Measurements from ENCODE around the gene MT2A. TPM values are rescaled to one million over a fixed set of nuclear protein-coding genes. Genes with fewer than 3 reads are reported as not detected.

MT2A gene
- total and polyA plus RNA-seq, 2 donors (not counting 1 experiment from before 2014, with no cell fraction given) = 3.1 to 14.4 TPM

- ChIA-PET CTCF (interaction anchor here (1.2 to 1.5 kb wide), 2 partner anchors 9 to 111 kb away, joined by 4 to 7 read pairs; no protein-coding TSS in a partner anchor), POLR2A (no interaction called here)
- TF ChIP-seq, protein P1, sequence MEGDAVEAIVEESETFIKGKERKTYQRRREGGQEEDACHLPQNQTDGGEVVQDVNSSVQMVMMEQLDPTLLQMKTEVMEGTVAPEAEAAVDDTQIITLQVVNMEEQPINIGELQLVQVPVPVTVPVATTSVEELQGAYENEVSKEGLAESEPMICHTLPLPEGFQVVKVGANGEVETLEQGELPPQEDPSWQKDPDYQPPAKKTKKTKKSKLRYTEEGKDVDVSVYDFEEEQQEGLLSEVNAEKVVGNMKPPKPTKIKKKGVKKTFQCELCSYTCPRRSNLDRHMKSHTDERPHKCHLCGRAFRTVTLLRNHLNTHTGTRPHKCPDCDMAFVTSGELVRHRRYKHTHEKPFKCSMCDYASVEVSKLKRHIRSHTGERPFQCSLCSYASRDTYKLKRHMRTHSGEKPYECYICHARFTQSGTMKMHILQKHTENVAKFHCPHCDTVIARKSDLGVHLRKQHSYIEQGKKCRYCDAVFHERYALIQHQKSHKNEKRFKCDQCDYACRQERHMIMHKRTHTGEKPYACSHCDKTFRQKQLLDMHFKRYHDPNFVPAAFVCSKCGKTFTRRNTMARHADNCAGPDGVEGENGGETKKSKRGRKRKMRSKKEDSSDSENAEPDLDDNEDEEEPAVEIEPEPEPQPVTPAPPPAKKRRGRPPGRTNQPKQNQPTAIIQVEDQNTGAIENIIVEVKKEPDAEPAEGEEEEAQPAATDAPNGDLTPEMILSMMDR (IDR thresholded peaks at IDR 0.05) = no peak
- no peak for TF ChIP-seq EZH2 (IDR thresholded peaks at IDR 0.05; ENCODE audit: borderline replicate concordance, insufficient read depth, low read depth, low read length, poor library complexity, severe bottlenecking)
- H3K27ac Mint-ChIP-seq = no peak overlapping the region
- Histone ChIP-seq H3K4me2 (replicated peaks; ENCODE audit: low read depth, low read length, poor library complexity, severe bottlenecking) (no peak overlapping the region), H3K79me2 (ENCODE audit: control insufficient read depth, insufficient read depth, low read length) (no peaks in the 10 kb centered on the region), H4K20me1 (ENCODE audit: control insufficient read depth, insufficient read depth, low read length, poor library complexity, severe bottlenecking) (no peaks in the 10 kb centered on the region), H3K27me3 (replicated peaks in 1 of 4; ENCODE audit: control extremely low read depth in 1 of 4, control insufficient read depth in 3 of 4, insufficient read depth in 4 of 4, low read length in 3 of 4) (peaks cover 0 to 30% (median 13%) of the 10 kb centered on the region in 4 experiments), H2AFZ (ENCODE audit: insufficient read depth, low read depth, low read length, poor library complexity, severe bottlenecking) (no peak overlapping the region), H3K9me3 (ENCODE audit: control extremely low read depth in 1 of 3, control insufficient read depth in 2 of 3, insufficient read depth in 1 of 3, low read length in 2 of 3) (peaks cover 0 to 11% (median 1%) of the 10 kb centered on the region in 3 donors), H3K4me1 (ENCODE audit: control insufficient read depth in 2 of 2, insufficient read depth in 2 of 2, low read length in 2 of 2) (peaks cover 6 to 8% of the 10 kb centered on the region in 2 donors), H3K4me3 (ENCODE audit: control extremely low read depth in 1 of 5, extremely low read depth in 1 of 5, insufficient read depth in 1 of 5, low read depth in 2 of 5, low read length in 4 of 5) (no peak overlapping the region), H3K27ac (ENCODE audit: low read length in 2 of 2) (no peak overlapping the region), H3K9ac (ENCODE audit: low read length) (no peak overlapping the region), H3K36me3 (replicated peaks in 1 of 2; ENCODE audit: control extremely low read depth in 1 of 2, control insufficient read depth in 1 of 2, extremely low read depth in 1 of 2, insufficient read depth in 2 of 2, low read length in 1 of 2) (no peaks in the 10 kb centered on the region)
- DNase-seq (no peak), ATAC-seq (ENCODE audit: low read depth) (no peak)
- WGBS (ENCODE audit: insufficient coverage) = 100% methylated on average over 1 of the region's 4 CpGs
- H3K9me3 Mint-ChIP-seq (ENCODE audit: insufficient read depth) = no peaks in the 10 kb centered on the region
- peaks cover 7% of the 10 kb centered on the region for H3K4me1 Mint-ChIP-seq
- intact Hi-C loops (cut with micrococcal nuclease) = no loop called here
- H3K27me3 Mint-ChIP-seq = peaks cover 40% of the 10 kb centered on the region
- no peak overlapping the region for H3K4me3 Mint-ChIP-seq
Observed at GRCh38 chr16:56591377-56592060, 16.9 kb upstream of the MT2A start.

DNA sequence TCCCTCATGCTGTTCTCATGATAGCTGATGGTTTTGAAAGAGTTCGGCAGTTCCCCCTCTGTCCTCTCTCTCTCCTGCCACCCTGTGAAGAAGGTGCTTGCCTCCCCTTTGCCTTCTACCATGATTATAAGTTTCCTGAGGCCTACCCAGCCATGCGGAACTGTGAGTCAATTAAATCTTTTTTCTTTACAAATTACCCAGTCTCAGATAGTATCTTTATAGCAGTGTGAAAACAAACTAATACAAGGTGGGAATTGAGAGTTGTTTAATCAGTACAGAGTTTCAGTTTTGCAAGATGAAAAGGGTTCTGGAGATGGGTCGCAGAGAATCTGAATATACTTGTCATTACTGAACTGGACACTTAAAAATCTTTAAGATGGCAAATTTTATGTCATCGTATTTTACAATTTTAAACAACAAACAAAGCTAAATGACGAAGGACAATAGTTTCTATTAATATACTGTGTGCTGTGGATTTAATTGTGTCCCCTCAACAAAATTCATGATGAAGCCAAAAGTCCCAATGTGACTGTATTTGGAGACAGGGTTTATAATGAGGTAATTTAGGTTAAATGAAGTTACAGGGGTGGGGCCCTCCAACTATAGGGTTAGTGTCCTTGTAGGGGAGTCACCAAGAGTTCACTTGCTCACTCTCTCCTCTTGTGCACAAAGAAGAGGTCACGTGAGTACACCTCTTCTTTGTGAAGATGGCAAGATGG lies 14.7 kb upstream of the MT2A start:
- Histone ChIP-seq H3K79me2 (ENCODE audit: control insufficient read depth, insufficient read depth, low read length) (no peaks in the 10 kb centered on the region), H3K4me3 (ENCODE audit: control extremely low read depth in 1 of 5, extremely low read depth in 1 of 5, insufficient read depth in 1 of 5, low read depth in 2 of 5, low read length in 4 of 5) (no peak overlapping the region), H3K9ac (ENCODE audit: low read length) (no peak overlapping the region), H3K4me1 (ENCODE audit: control insufficient read depth in 2 of 2, insufficient read depth in 2 of 2, low read length in 2 of 2) (peaks cover 6 to 8% of the 10 kb centered on the region in 2 donors), H3K27me3 (replicated peaks in 1 of 4; ENCODE audit: control extremely low read depth in 1 of 4, control insufficient read depth in 3 of 4, insufficient read depth in 4 of 4, low read length in 3 of 4) (peaks cover 0 to 22% (median 10%) of the 10 kb centered on the region in 4 experiments), H3K36me3 (replicated peaks in 1 of 2; ENCODE audit: control extremely low read depth in 1 of 2, control insufficient read depth in 1 of 2, extremely low read depth in 1 of 2, insufficient read depth in 2 of 2, low read length in 1 of 2) (no peaks in the 10 kb centered on the region), H3K27ac (ENCODE audit: low read length in 2 of 2) (no peak overlapping the region), H3K4me2 (replicated peaks; ENCODE audit: low read depth, low read length, poor library complexity, severe bottlenecking) (no peak overlapping the region), H3K9me3 (ENCODE audit: control extremely low read depth in 1 of 3, control insufficient read depth in 2 of 3, insufficient read depth in 1 of 3, low read length in 2 of 3) (peaks cover 0 to 11% (median 1%) of the 10 kb centered on the region in 3 donors), H2AFZ (ENCODE audit: insufficient read depth, low read depth, low read length, poor library complexity, severe bottlenecking) (no peak overlapping the region), H4K20me1 (ENCODE audit: control insufficient read depth, insufficient read depth, low read length, poor library complexity, severe bottlenecking) (no peaks in the 10 kb centered on the region)
- no peaks in the 10 kb centered on the region for H3K9me3 Mint-ChIP-seq (ENCODE audit: insufficient read depth)
- WGBS (ENCODE audit: insufficient coverage) = no CpG with 5 or more reads among the region's 6 CpGs
- DNase-seq (no peak), ATAC-seq (ENCODE audit: low read depth) (no peak)
- H3K27ac Mint-ChIP-seq = no peak overlapping the region
- ChIA-PET POLR2A (no interaction called here), CTCF (no interaction called here)
- intact Hi-C loops (cut with micrococcal nuclease) = no loop called here
- H3K27me3 Mint-ChIP-seq = peaks cover 35% of the 10 kb centered on the region
- peaks cover 6% of the 10 kb centered on the region for H3K4me1 Mint-ChIP-seq
- TF ChIP-seq, protein P1 (IDR thresholded peaks at IDR 0.05) = no peak
- no peak for TF ChIP-seq EZH2 (IDR thresholded peaks at IDR 0.05; ENCODE audit: borderline replicate concordance, insufficient read depth, low read depth, low read length, poor library complexity, severe bottlenecking)
- no peak overlapping the region for H3K4me3 Mint-ChIP-seq
